IMR-90 (cell line): Measurements from ENCODE around the gene GRM5. TPM values are rescaled to one million over a fixed set of nuclear protein-coding genes. Genes with fewer than 3 reads are reported as not detected.
A peak's percentile ranks its signal among the peaks of the same experiment; 100 is the strongest.

Experiments used
- ATAC-seq: fragments of 200-7000 bp; cut with Tn5 transposase; 2 replicates; pipeline ENCODE4 v1.9.1; 2020; ENCODE audit warnings: low read depth, mild to moderate bottlenecking, moderate library complexity
- BruUV-seq: library from RNA; stranded (reverse); fragments of 400-500 nt; replicated peaks from 2 replicates; lab custom pipeline; 2021; lab: Mats Ljungman, UMichigan
- CTCF ChIA-PET: fragments of 300-600 bp; formaldehyde crosslinking; extraction: SDS; loops from one replicate; lab custom pipeline; 2021; ENCODE audit warnings: antibody characterized with exemption; lab: Yijun Ruan, JAX
- POLR2A ChIA-PET: fragments of 300-600 bp; sonication (Branson Sonifier 250); formaldehyde crosslinking; loops from one replicate; lab custom pipeline; 2022; ENCODE audit warnings: antibody characterized with exemption; ENCODE audit not compliant: unreplicated experiment; lab: Charles Lee
- DNase-seq: peaks from one replicate; pipeline ENCODE4 v3.0.0; 2013
- H2AFZ ChIP-seq: replicated peaks from 2 replicates; pipeline ENCODE3; 2013; ENCODE audit warnings: low read length, mild to moderate bottlenecking; ENCODE audit not compliant: poor library complexity
- H2AK5ac ChIP-seq: 2 replicates; pipeline ENCODE4 v1.6.1; 2013; ENCODE audit warnings: low read depth, low read length, inconsistent platforms
- H2AK9ac ChIP-seq: replicated peaks from 2 replicates; pipeline ENCODE3; 2013; ENCODE audit warnings: mild to moderate bottlenecking, low read depth, low read length, moderate library complexity; ENCODE audit not compliant: poor library complexity
- H2BK120ac ChIP-seq: 2 replicates; pipeline ENCODE4 v1.6.1; 2013; ENCODE audit warnings: low read depth, low read length, inconsistent platforms
- H2BK15ac ChIP-seq: 3 replicates; pipeline ENCODE4 v1.6.1; 2013; ENCODE audit warnings: low read depth, low read length, inconsistent platforms
- H2BK20ac ChIP-seq: 2 replicates; pipeline ENCODE4 v1.6.1; 2013; ENCODE audit warnings: low read depth, mild to moderate bottlenecking, inconsistent platforms, low read length, moderate library complexity
- H2BK5ac ChIP-seq: 2 replicates; pipeline ENCODE4 v1.6.1; 2013; ENCODE audit warnings: mild to moderate bottlenecking, low read depth, low read length, inconsistent platforms; ENCODE audit not compliant: poor library complexity, severe bottlenecking
- H3K14ac ChIP-seq: replicated peaks from 2 replicates; pipeline ENCODE4 v1.6.1; 2013; ENCODE audit warnings: low read depth, low read length, inconsistent platforms
- H3K18ac ChIP-seq: 2 replicates; pipeline ENCODE4 v1.6.1; 2013; ENCODE audit warnings: low read depth, low read length, control low read depth
- H3K23ac ChIP-seq: 2 replicates; pipeline ENCODE4 v1.6.1; 2013; ENCODE audit warnings: low read depth, low read length, inconsistent platforms
- H3K27ac ChIP-seq: 2 replicates; pipeline ENCODE4 v1.5.1; 2013; ENCODE audit warnings: mild to moderate bottlenecking, control low read depth, low read length; ENCODE audit not compliant: insufficient read depth
- H3K27me3 ChIP-seq: 2 replicates; pipeline ENCODE4 v1.6.1; 2013; ENCODE audit warnings: low read length; ENCODE audit not compliant: control insufficient read depth, insufficient read depth
- H3K36me3 ChIP-seq: 2 replicates; pipeline ENCODE4 v1.6.1; 2013; ENCODE audit warnings: low read length, mixed read lengths; ENCODE audit not compliant: control insufficient read depth, insufficient read depth
- H3K4ac ChIP-seq: 2 replicates; pipeline ENCODE4 v1.6.1; 2013; ENCODE audit warnings: low read depth, low read length, inconsistent platforms
- H3K4me1 ChIP-seq: 2 replicates; pipeline ENCODE4 v1.6.1; 2013; ENCODE audit warnings: low read length, mixed read lengths; ENCODE audit not compliant: control insufficient read depth, insufficient read depth
- H3K4me2 ChIP-seq: 2 replicates; pipeline ENCODE4 v1.6.1; 2013; ENCODE audit warnings: low read depth, mild to moderate bottlenecking, control low read depth, low read length, moderate library complexity
- H3K4me3 ChIP-seq: 2 replicates; pipeline ENCODE4 v1.5.1; 2013; ENCODE audit warnings: low read depth, mild to moderate bottlenecking, control low read depth, low read length, moderate library complexity; ENCODE audit not compliant: insufficient read depth
- H3K56ac ChIP-seq: 2 replicates; pipeline ENCODE4 v1.6.1; 2013; ENCODE audit warnings: low read length, inconsistent platforms; ENCODE audit not compliant: insufficient read depth; ENCODE audit errors: extremely low read depth
- H3K79me1 ChIP-seq, 2 experiments: 2 replicates each; pipeline ENCODE4 v1.6.1; 2013; ENCODE audit warnings: low read length in 2 of 2, inconsistent platforms in 1 of 2, low read depth in 1 of 2
- H3K9ac ChIP-seq: 2 replicates; pipeline ENCODE4 v1.6.1; 2013; ENCODE audit warnings: low read depth, low read length, control low read depth
- H3K9me1 ChIP-seq: 2 replicates; pipeline ENCODE4 v1.6.1; 2013; ENCODE audit warnings: low read length, inconsistent platforms; ENCODE audit not compliant: insufficient read depth
- H3K9me3 ChIP-seq: 2 replicates; pipeline ENCODE4 v1.6.1; 2013; ENCODE audit warnings: low read length; ENCODE audit not compliant: control insufficient read depth, insufficient read depth
- H4K20me1 ChIP-seq: 2 replicates; pipeline ENCODE4 v1.6.1; 2013; ENCODE audit warnings: low read length, inconsistent platforms; ENCODE audit not compliant: insufficient read depth
- H4K5ac ChIP-seq: 2 replicates; pipeline ENCODE4 v1.6.1; 2013; ENCODE audit warnings: mild to moderate bottlenecking, low read depth, low read length, control low read depth
- H4K8ac ChIP-seq, 2 experiments: 2 replicates each; pipeline ENCODE4 v1.6.1; 2013; ENCODE audit warnings: low read depth in 2 of 2, low read length in 2 of 2, control low read depth in 1 of 2, inconsistent platforms in 1 of 2
- H4K91ac ChIP-seq: 2 replicates; pipeline ENCODE4 v1.6.1; 2013; ENCODE audit warnings: low read depth, low read length, inconsistent platforms; ENCODE audit not compliant: insufficient read depth
- CTCF ChIP-seq: conservative IDR thresholded peaks from 2 replicates; pipeline ENCODE4 v1.5.1; 2012; ENCODE audit warnings: mild to moderate bottlenecking, low read depth, low read length, improper control_type of control experiment
- MAZ ChIP-seq: IDR thresholded peaks from 2 replicates; pipeline ENCODE4 v1.6.1; 2012; ENCODE audit warnings: low read depth, mild to moderate bottlenecking, low read length, improper control_type of control experiment, moderate library complexity, borderline replicate concordance
- NFE2L2 ChIP-seq: fragments of 150-350 bp; IDR thresholded peaks from 2 replicates; pipeline ENCODE4 v1.6.1; 2016; ENCODE audit warnings: low read depth, mild to moderate bottlenecking, low read length
- RAD21 ChIP-seq: IDR thresholded peaks from 2 replicates; pipeline ENCODE4 v1.6.1; 2012; ENCODE audit warnings: low read length, improper control_type of control experiment
- SMC3 ChIP-seq: fragments of 150-350 bp; IDR thresholded peaks from 2 replicates; pipeline ENCODE4 v1.6.1; 2016; ENCODE audit warnings: low read depth, mild to moderate bottlenecking, antibody characterized with exemption, low read length, moderate library complexity
- WGBS, 2 experiments: methylation state at CpG; one replicate each; pipeline versions ENCODE4 v1.1.5 to v1.1.7; 2013; ENCODE audit warnings: missing lambda C conversion rate in 2 of 2; ENCODE audit not compliant: insufficient read length in 1 of 2; ENCODE audit errors: extremely low coverage in 2 of 2; 5-methylcytosine and 5-hydroxymethylcytosine counted together
- dilution Hi-C: fragments of 300-500 bp; cut with HindIII; formaldehyde crosslinking; loops from one replicate; pipeline ENCODE4 v1.14.3; 2018; ENCODE audit warnings: low sequenced_read_pairs; ENCODE audit not compliant: unreplicated experiment
- in situ Hi-C: fragments of 300-500 bp; cut with MboI; formaldehyde crosslinking; loops from 3 replicates; pipeline ENCODE4 v1.14.3; 2019; ENCODE audit warnings: low sequenced_read_pairs, inconsistent platforms, mixed read lengths
- intact Hi-C: fragments of 100-400 bp; cut with micrococcal nuclease; formaldehyde crosslinking; loops from 2 replicates; pipeline ENCODE4 v1.10.0; 2022
- polyA plus RNA-seq, 3 experiments: library from polyadenylated mRNA; depleted of rRNA; stranded (reverse); fragments of >200 nt; gene quantifications; 2 replicates each; pipeline ENCODE4 v1.2.3, GENCODE V29; 2012; ENCODE audit warnings: low replicate concordance in 1 of 3
- total RNA-seq: library from RNA; depleted of rRNA; stranded (reverse); fragments of >200 nt; gene quantifications from 2 replicates; pipeline ENCODE4 v1.2.3, GENCODE V29; 2012

Gene GRM5
- total and polyA plus RNA-seq, 2 of the 4 experiments (the other 2 are of a cell fraction), result under 0.01 TPM

- no peaks in the 10 kb centered on the region for H3K27me3 ChIP-seq
- peak overlapping the region; percentile 67 for H2BK5ac ChIP-seq
- no peaks in the 10 kb centered on the region for H4K20me1 ChIP-seq
- DNase-seq (peak; percentile 23), ATAC-seq (no peak; the same call in 1 of the 2 replicates)
- no peaks in the 10 kb centered on the region for H3K9me3 ChIP-seq
- intact Hi-C loops (loop anchor here (2.0 to 5.0 kb wide), 2 partner anchors 50 to 163 kb away; no protein-coding TSS in a partner anchor), dilution Hi-C loops (no loop called here), in situ Hi-C loops (no loop called here)
- no peak overlapping the region for H3K27ac ChIP-seq
- H3K79me1 ChIP-seq, result peaks cover 0 to 5% of the 10 kb centered on the region in 2 experiments; a peak in 1 of 4 replicates
- no TSS peak for BruUV-seq
- no peak overlapping the region; the same call in 1 of the 2 replicates for H3K14ac ChIP-seq
- H3K56ac ChIP-seq, result no peak overlapping the region
- TF ChIP-seq RAD21 (peak; percentile 27; the same call in 1 of the 2 replicates), MAZ (no peak), CTCF (peak; percentile 49), NFE2L2 (no peak), SMC3 (0 out of 2 replicates have a peak, but pooled peaks have one; percentile 7)
- no peak overlapping the region for H3K23ac ChIP-seq
- H4K5ac ChIP-seq, result peak overlapping the region; percentile 47; the same call in 1 of the 2 replicates
- H3K4ac ChIP-seq, result peak overlapping the region; percentile 48
- H2AK9ac ChIP-seq, result peak overlapping the region; percentile 13
- ChIA-PET POLR2A (no interaction called here), CTCF (interaction anchor here (0.6 to 1.5 kb wide), 4 partner anchors 12 to 147 kb away, joined by 3 to 4 read pairs (median 4); partner anchors contain the start of gene CTSC)
- H2BK20ac ChIP-seq, result peak overlapping the region; percentile 88
- peak overlapping the region; percentile 91; the same call in 2 of the 3 replicates for H2BK15ac ChIP-seq
- H4K91ac ChIP-seq, result peak overlapping the region; percentile 72
- H3K9me1 ChIP-seq, result peaks cover 5% of the 10 kb centered on the region; the same call in 1 of the 2 replicates
- peaks cover 5% of the 10 kb centered on the region; the same call in 1 of the 2 replicates for H3K4me1 ChIP-seq
- peak overlapping the region; percentile 86 for H2AK5ac ChIP-seq
- peak overlapping the region; percentile 78 for H2BK120ac ChIP-seq
- H3K9ac ChIP-seq, result no peak overlapping the region
- H3K4me3 ChIP-seq, result no peak overlapping the region
- peak overlapping the region; percentile 23 to 44; a peak in 2 of 4 replicates for H4K8ac ChIP-seq
- WGBS, 2 experiments, result 90% methylated on average over 2 of the region's 6 CpGs; no CpG with 5 or more reads in 1 of the 2 experiments
- no peaks in the 10 kb centered on the region for H3K36me3 ChIP-seq
- H3K18ac ChIP-seq, result peak overlapping the region; percentile 84; the same call in 1 of the 2 replicates
- peak overlapping the region; percentile 59 for H2AFZ ChIP-seq
- no peak overlapping the region for H3K4me2 ChIP-seq
These were observed 580.7 kb downstream of the GRM5 start for GRCh38 chr11:88484873-88485621.
